B cell (primary cell): ENCODE measurements around the gene CFD. TPM values are rescaled to one million over a fixed set of nuclear protein-coding genes. Genes with fewer than 3 reads are reported as not detected.

ENCODE experiments used
- ATAC-seq: fragments of 200-7000 bp; cut with Tn5 transposase; one replicate; pipeline ENCODE4 v1.10.0; 2021; ENCODE audit warnings: low read depth, mild to moderate bottlenecking, moderate number of reproducible peaks, moderate library complexity
- CTCF ChIA-PET: fragments of 350-600 bp; sonication (Branson Sonifier 250); formaldehyde crosslinking; loops from one replicate; lab custom pipeline; 2021; ENCODE audit warnings: antibody characterized with exemption, inconsistent platforms; lab: Charles Lee
- POLR2A ChIA-PET: fragments of 350-600 bp; sonication (Branson Sonifier 250); formaldehyde crosslinking; loops from one replicate; lab custom pipeline; 2021; ENCODE audit warnings: antibody characterized with exemption; lab: Charles Lee
- DNase-seq: peaks from one replicate; pipeline ENCODE4 v3.0.0; 2013
- H2AFZ ChIP-seq: 2 replicates; pipeline ENCODE4 v1.6.1; 2012; ENCODE audit warnings: mild to moderate bottlenecking, low read depth, low read length; ENCODE audit not compliant: insufficient read depth, poor library complexity, severe bottlenecking
- H3K27ac ChIP-seq, 2 donors: 1 replicate in 1 of 2; 2 replicates in 1 of 2; pipeline ENCODE4 v1.5.1; 2012 to 2013; ENCODE audit warnings: low read length in 2 of 2, mild to moderate bottlenecking in 2 of 2, moderate library complexity in 1 of 2
- H3K27me3 ChIP-seq, 4 experiments: fragments of 200-600 bp in 1 of 4; sonication (generic) in 1 of 4; replicated peaks in 1 of 4; 1 replicate in 2 of 4; 2 replicates in 2 of 4; pipeline versions ENCODE4 v1.6.1 to v1.7.0; 2013 to 2016; ENCODE audit warnings: low read length in 3 of 4, mild to moderate bottlenecking in 2 of 4, mixed read lengths in 1 of 4, moderate library complexity in 1 of 4; ENCODE audit not compliant: insufficient read depth in 4 of 4, control insufficient read depth in 3 of 4; ENCODE audit errors: control extremely low read depth in 1 of 4
- H3K36me3 ChIP-seq, 2 experiments: replicated peaks in 1 of 2; 1 replicate in 1 of 2; 2 replicates in 1 of 2; pipeline versions ENCODE4 v1.6.1 to v1.7.1; 2013; ENCODE audit warnings: low read length in 1 of 2; ENCODE audit not compliant: insufficient read depth in 2 of 2, control insufficient read depth in 1 of 2; ENCODE audit errors: control extremely low read depth in 1 of 2, extremely low read depth in 1 of 2
- H3K4me1 ChIP-seq, 2 donors: fragments of 200-600 bp in 1 of 2; sonication (generic) in 1 of 2; 1 replicate in 1 of 2; 2 replicates in 1 of 2; pipeline versions ENCODE4 v1.5.1 to v1.6.1; 2013 to 2017; ENCODE audit warnings: low read length in 2 of 2; ENCODE audit not compliant: control insufficient read depth in 2 of 2, insufficient read depth in 2 of 2
- H3K4me2 ChIP-seq: replicated peaks from 2 replicates; pipeline ENCODE3; 2012; ENCODE audit warnings: mild to moderate bottlenecking, low read depth, low read length; ENCODE audit not compliant: poor library complexity, severe bottlenecking
- H3K4me3 ChIP-seq, 5 experiments: fragments of 200-600 bp in 1 of 5; sonication (generic) in 1 of 5; 1 replicate in 3 of 5; 2 replicates in 2 of 5; pipeline versions ENCODE4 v1.5.1 to v1.7.0; 2011 to 2016; ENCODE audit warnings: low read length in 4 of 5, mild to moderate bottlenecking in 4 of 5, low read depth in 2 of 5, control low read depth in 1 of 5, moderate library complexity in 1 of 5; ENCODE audit not compliant: insufficient read depth in 1 of 5; ENCODE audit errors: control extremely low read depth in 1 of 5, extremely low read depth in 1 of 5
- H3K79me2 ChIP-seq: fragments of 200-600 bp; sonication (generic); one replicate; pipeline ENCODE4 v1.6.0; 2016; ENCODE audit warnings: low read length; ENCODE audit not compliant: control insufficient read depth, insufficient read depth
- H3K9ac ChIP-seq: fragments of 200-600 bp; sonication (generic); 2 replicates; pipeline ENCODE4 v1.6.1; 2017; ENCODE audit warnings: mild to moderate bottlenecking, low read length, moderate library complexity
- H3K9me3 ChIP-seq, 3 donors: one replicate each; pipeline versions ENCODE4 v1.6.1 to v1.7.1; 2013; ENCODE audit warnings: low read length in 2 of 3; ENCODE audit not compliant: control insufficient read depth in 2 of 3, insufficient read depth in 1 of 3; ENCODE audit errors: control extremely low read depth in 1 of 3
- H4K20me1 ChIP-seq: 2 replicates; pipeline ENCODE4 v1.6.0; 2012; ENCODE audit warnings: mild to moderate bottlenecking, low read length; ENCODE audit not compliant: insufficient read depth, control insufficient read depth, poor library complexity, severe bottlenecking
- H3K27ac Mint-ChIP-seq: one replicate; pipeline ENCODE4 v1.8.0; 2021; ENCODE audit warnings: mixed read lengths
- H3K27me3 Mint-ChIP-seq: one replicate; pipeline ENCODE4 v1.8.0; 2021; ENCODE audit warnings: mixed read lengths
- H3K4me1 Mint-ChIP-seq: one replicate; pipeline ENCODE4 v1.8.0; 2021; ENCODE audit warnings: mixed read lengths
- H3K4me3 Mint-ChIP-seq: one replicate; pipeline ENCODE4 v1.8.0; 2021; ENCODE audit warnings: mixed read lengths
- H3K9me3 Mint-ChIP-seq: one replicate; pipeline ENCODE4 v1.8.0; 2022; ENCODE audit warnings: mixed read lengths; ENCODE audit not compliant: insufficient read depth
- CTCF ChIP-seq: fragments of 200-600 bp; IDR thresholded peaks from one replicate; pipeline ENCODE4 v1.8.0; 2022; ENCODE audit warnings: antibody characterized with exemption, mild to moderate bottlenecking
- EZH2 ChIP-seq: IDR thresholded peaks from 2 replicates; pipeline ENCODE4 v1.6.1; 2012; ENCODE audit warnings: borderline replicate concordance, low read depth, mild to moderate bottlenecking, moderate library complexity, low read length; ENCODE audit not compliant: insufficient read depth, poor library complexity, severe bottlenecking
- WGBS: methylation state at CpG from one replicate; pipeline ENCODE4 v1.1.5; 2013; ENCODE audit warnings: missing lambda C conversion rate; ENCODE audit not compliant: insufficient coverage; 5-methylcytosine and 5-hydroxymethylcytosine counted together
- intact Hi-C: fragments of 100-400 bp; cut with micrococcal nuclease; formaldehyde crosslinking; loops from one replicate; pipeline ENCODE4 v1.10.0; 2022
- polyA plus RNA-seq: library from polyadenylated mRNA; depleted of rRNA; stranded (reverse); fragments of >200 nt; gene quantifications from 2 replicates; pipeline ENCODE4 v1.2.3, GENCODE V29; 2012
- total RNA-seq, 2 donors: library from RNA; stranded (reverse); fragments of 120-200 nt in 1 of 2; gene quantifications; 1 replicate in 1 of 2; 2 replicates in 1 of 2; pipeline versions ENCODE4 v1.2.3 to v1.2.4, GENCODE V29; 2013 to 2022

Gene CFD
- total and polyA plus RNA-seq, 2 donors (not counting 1 experiment from before 2014, with no cell fraction given): 0.79 to 6.6 TPM

DNA sequence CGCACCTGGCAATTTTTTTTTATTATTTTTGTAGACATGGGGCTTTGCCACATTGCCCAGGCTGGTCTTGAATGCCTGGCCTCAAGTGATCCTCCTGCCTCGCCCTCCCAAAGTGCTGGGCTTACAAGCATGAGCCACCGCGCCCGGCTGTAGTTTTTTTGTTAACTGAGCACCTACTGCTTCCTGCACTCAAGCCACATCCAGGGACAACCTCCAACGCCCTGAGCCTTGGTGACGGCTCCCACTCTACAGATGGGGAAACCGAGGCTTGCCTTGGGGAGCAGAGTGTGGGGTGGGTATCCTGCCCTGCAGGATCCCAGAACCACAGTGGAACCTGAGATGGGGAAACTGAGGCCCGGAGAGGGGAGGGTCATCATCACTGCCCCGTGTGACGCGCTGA, 4.3 kb upstream of the CFD start:
- CTCF ChIA-PET: interaction anchor here (1.4 to 7.5 kb wide), 4 partner anchors 38 to 129 kb away, joined by 3 to 72 read pairs (median 20); partner anchors contain the start of genes MED16, RNU6-9 and WDR18
- intact Hi-C loops: no loop called here
- H3K9me3 Mint-ChIP-seq: no peaks in the 10 kb centered on the region
- Histone ChIP-seq H3K4me3 (no peak overlapping the region), H3K27ac (no peak overlapping the region), H3K9me3 (peaks cover 0 to 29% (median 0%) of the 10 kb centered on the region in 3 donors), H3K27me3 (peaks cover 0 to 43% (median 13%) of the 10 kb centered on the region in 4 experiments), H3K79me2 (no peaks in the 10 kb centered on the region), H2AFZ (no peak overlapping the region), H3K9ac (no peak overlapping the region), H4K20me1 (no peaks in the 10 kb centered on the region), H3K4me1 (peaks cover 6 to 16% of the 10 kb centered on the region in 2 donors), H3K36me3 (no peaks in the 10 kb centered on the region), H3K4me2 (no peak overlapping the region)
- H3K27ac Mint-ChIP-seq: no peak overlapping the region
- POLR2A ChIA-PET: no interaction called here
- peaks cover 7% of the 10 kb centered on the region for H3K27me3 Mint-ChIP-seq
- no peak overlapping the region for H3K4me3 Mint-ChIP-seq
- TF ChIP-seq CTCF: no peak
- no peak for TF ChIP-seq EZH2
- no peak for ATAC-seq
- peaks cover 2% of the 10 kb centered on the region for H3K4me1 Mint-ChIP-seq
- WGBS: 83% methylated on average over 11 of the region's 12 CpGs
- no peak for DNase-seq

GRCh38 chr19:855566-856120, 3.8 kb upstream of the CFD start:
- ChIA-PET POLR2A (interaction anchor here (0.7 kb wide), 1 partner anchor 68 kb away, joined by 3 read pairs; no protein-coding TSS in a partner anchor), CTCF (interaction anchor here (1.1 to 7.5 kb wide), 6 partner anchors 23 to 129 kb away, joined by 3 to 72 read pairs (median 10); partner anchors contain the start of genes MED16, RNU6-9 and WDR18)
- intact Hi-C loops: loop anchor here (2.0 kb wide), 1 partner anchor 85 kb away; no protein-coding TSS in a partner anchor

More at GRCh38 chr19:855566-856120, 3.8 kb upstream of the CFD start:
- Mint-ChIP-seq H3K4me3 (no peak overlapping the region), H3K27ac (no peak overlapping the region), H3K4me1 (peaks cover 2% of the 10 kb centered on the region), H3K9me3 (no peaks in the 10 kb centered on the region), H3K27me3 (peaks cover 3% of the 10 kb centered on the region)
- no peak for ATAC-seq
- Histone ChIP-seq H3K9me3 (peaks cover 0 to 29% (median 0%) of the 10 kb centered on the region in 3 donors), H3K27me3 (peaks cover 0 to 38% (median 12%) of the 10 kb centered on the region in 4 experiments), H4K20me1 (no peaks in the 10 kb centered on the region), H3K4me3 (no peak overlapping the region), H2AFZ (no peak overlapping the region), H3K36me3 (no peaks in the 10 kb centered on the region), H3K27ac (no peak overlapping the region), H3K79me2 (no peaks in the 10 kb centered on the region), H3K4me1 (peaks cover 6 to 16% of the 10 kb centered on the region in 2 donors), H3K4me2 (no peak overlapping the region), H3K9ac (no peak overlapping the region)
- 81% methylated on average over 38 of the region's 40 CpGs for WGBS
- DNase-seq: no peak
- TF ChIP-seq EZH2 (no peak), CTCF (no peak)
